NK-92 treated with Interleukin-12 subunit alpha and Interleukin-12 subunit beta, amount 100 ng/mL, for 24 hours (cell line): ENCODE data around the gene ACSBG1.

ENCODE experiments used
- DNase-seq: peaks from one replicate; lab custom pipeline; 2025; lab: John Stamatoyannopoulos, UW

Gene ACSBG1

GRCh38 chr15:78129751-78130287, 104.5 kb downstream of the ACSBG1 start:
- DNase-seq, result no peak

GRCh38 chr15:78129077-78129750, 105.2 kb downstream of the ACSBG1 start:
- DNase-seq, result no peak

GRCh38 chr15:78127882-78128281, 106.5 kb downstream of the ACSBG1 start:
- DNase-seq, result no peak

- no peak for DNase-seq
Observed at GRCh38 chr15:78125267-78125666, 109.1 kb downstream of the ACSBG1 start.

GRCh38 chr15:78120523-78120922, 113.8 kb downstream of the ACSBG1 start:
- DNase-seq, result no peak
